ACC112 (cell line): ENCODE results near the gene RRP36.

ENCODE experiments used
- H2AFZ ChIP-seq: fragments of 200-600 bp; sonication (generic); one replicate; pipeline ENCODE4 v1.6.0; 2017; ENCODE audit warnings: antibody characterized with exemption, low read length; ENCODE audit not compliant: unreplicated experiment
- H3K27ac ChIP-seq: fragments of 200-600 bp; sonication (generic); 2 replicates; pipeline ENCODE4 v1.5.1; 2014; ENCODE audit warnings: low read depth, mild to moderate bottlenecking, antibody characterized with exemption, low read length, moderate library complexity
- H3K27me3 ChIP-seq: fragments of 200-600 bp; sonication (generic); 2 replicates; pipeline ENCODE4 v1.6.1; 2014; ENCODE audit warnings: mild to moderate bottlenecking, antibody characterized with exemption, low read length, moderate library complexity, mixed read lengths; ENCODE audit not compliant: insufficient read depth
- H3K36me3 ChIP-seq: fragments of 200-600 bp; sonication (generic); 2 replicates; pipeline ENCODE4 v1.6.1; 2016; ENCODE audit warnings: mild to moderate bottlenecking, antibody characterized with exemption, low read length, moderate library complexity, mixed read lengths; ENCODE audit not compliant: insufficient read depth
- H3K4me1 ChIP-seq: fragments of 200-600 bp; sonication (generic); one replicate; pipeline ENCODE4 v1.6.1; 2016; ENCODE audit warnings: low read length, mixed read lengths; ENCODE audit not compliant: insufficient read depth, unreplicated experiment, control insufficient read depth
- H3K4me3 ChIP-seq: fragments of 200-600 bp; sonication (generic); 2 replicates; pipeline ENCODE4 v1.5.1; 2014; ENCODE audit warnings: mild to moderate bottlenecking, low read depth, low read length
- H3K79me2 ChIP-seq: fragments of 200-600 bp; sonication (generic); one replicate; pipeline ENCODE4 v1.6.0; 2016; ENCODE audit warnings: low read length; ENCODE audit not compliant: control insufficient read depth, unreplicated experiment, insufficient read depth

RRP36 gene

GRCh38 chr6:43009124-43009523 lies 12.3 kb upstream of the RRP36 start:
- Histone ChIP-seq H3K27me3 (no peaks in the 10 kb centered on the region), H3K36me3 (peaks cover 8% of the 10 kb centered on the region), H2AFZ (no peak overlapping the region), H3K79me2 (peaks cover 17% of the 10 kb centered on the region), H3K4me3 (no peak overlapping the region), H3K27ac (no peak overlapping the region), H3K4me1 (peaks cover 13% of the 10 kb centered on the region)

GRCh38 chr6:43011207-43011606 lies 10.2 kb upstream of the RRP36 start:
- H3K4me3 ChIP-seq, result no peak overlapping the region
- H3K79me2 ChIP-seq, result peaks cover 37% of the 10 kb centered on the region
- H3K4me1 ChIP-seq, result peaks cover 22% of the 10 kb centered on the region
- H3K27ac ChIP-seq, result no peak overlapping the region
- no peaks in the 10 kb centered on the region for H3K27me3 ChIP-seq
- H3K36me3 ChIP-seq, result peaks cover 8% of the 10 kb centered on the region
- no peak overlapping the region for H2AFZ ChIP-seq

GRCh38 chr6:43012364-43012763 lies 9.1 kb upstream of the RRP36 start:
- Histone ChIP-seq H3K27me3 (no peaks in the 10 kb centered on the region), H3K79me2 (peaks cover 49% of the 10 kb centered on the region), H2AFZ (no peak overlapping the region), H3K36me3 (peaks cover 8% of the 10 kb centered on the region), H3K4me1 (peaks cover 28% of the 10 kb centered on the region), H3K27ac (no peak overlapping the region), H3K4me3 (peak overlapping the region; percentile 89)

GRCh38 chr6:43013097-43013842 lies 8.2 kb upstream of the RRP36 start:
- peaks cover 7% of the 10 kb centered on the region; the same call in 1 of the 2 replicates for H3K36me3 ChIP-seq
- no peaks in the 10 kb centered on the region for H3K27me3 ChIP-seq
- H3K79me2 ChIP-seq, result peaks cover 53% of the 10 kb centered on the region
- peak overlapping the region; percentile 16; the same call in 1 of the 2 replicates for H3K27ac ChIP-seq
- H2AFZ ChIP-seq, result peak overlapping the region; percentile 81
- H3K4me1 ChIP-seq, result peaks cover 28% of the 10 kb centered on the region
- peak overlapping the region; percentile 89 for H3K4me3 ChIP-seq

GRCh38 chr6:43013843-43014433 lies 7.5 kb upstream of the RRP36 start, which contains the start of the genes KLHDC3 and MEA1:
KLHDC3 (plus strand) TSS chr6:43014249; CDS start chr6:43017193, 2,944 bp downstream.
MEA1 (minus strand) TSS chr6:43013946; CDS start chr6:43013813, 133 bp downstream.
- peak within 1 kb of the TSS; percentile 64 for H3K27ac ChIP-seq
- H3K36me3 ChIP-seq, result peaks cover 2% of the 10 kb centered on the region; the same call in 1 of the 2 replicates
- peaks cover 53% of the 10 kb centered on the region for H3K79me2 ChIP-seq
- H3K4me1 ChIP-seq, result peaks cover 28% of the 10 kb centered on the region
- no peaks in the 10 kb centered on the region for H3K27me3 ChIP-seq
- peak within 1 kb of the TSS; percentile 89 for H3K4me3 ChIP-seq
- peak within 1 kb of the TSS; percentile 81 for H2AFZ ChIP-seq

- Histone ChIP-seq H3K79me2 (peaks cover 53% of the 10 kb centered on the region), H3K4me1 (peaks cover 28% of the 10 kb centered on the region), H3K36me3 (peaks cover 2% of the 10 kb centered on the region; the same call in 1 of the 2 replicates), H3K27ac (peak overlapping the region; percentile 64), H3K4me3 (peak overlapping the region; percentile 89), H3K27me3 (no peaks in the 10 kb centered on the region), H2AFZ (peak overlapping the region; percentile 23)
These were observed 7.0 kb upstream of the RRP36 start for GRCh38 chr6:43014434-43014909.

- Histone ChIP-seq H3K36me3 (no peaks in the 10 kb centered on the region; the same call in 1 of the 2 replicates), H3K27me3 (no peaks in the 10 kb centered on the region), H3K4me1 (peaks cover 34% of the 10 kb centered on the region), H3K79me2 (peaks cover 53% of the 10 kb centered on the region), H3K4me3 (no peak overlapping the region), H3K27ac (no peak overlapping the region), H2AFZ (no peak overlapping the region)
These were observed 5.1 kb upstream of the RRP36 start for GRCh38 chr6:43016176-43016942.

GRCh38 chr6:43016943-43017334 lies 4.5 kb upstream of the RRP36 start:
- H3K27ac ChIP-seq, result no peak overlapping the region
- no peaks in the 10 kb centered on the region; the same call in 1 of the 2 replicates for H3K36me3 ChIP-seq
- no peak overlapping the region for H3K4me3 ChIP-seq
- H3K27me3 ChIP-seq, result no peaks in the 10 kb centered on the region
- peaks cover 55% of the 10 kb centered on the region for H3K79me2 ChIP-seq
- peaks cover 29% of the 10 kb centered on the region for H3K4me1 ChIP-seq
- H2AFZ ChIP-seq, result no peak overlapping the region

GRCh38 chr6:43019152-43019551 lies 2.3 kb upstream of the RRP36 start:
- H3K36me3 ChIP-seq, result no peaks in the 10 kb centered on the region; the same call in 1 of the 2 replicates
- H3K27me3 ChIP-seq, result no peaks in the 10 kb centered on the region
- H3K79me2 ChIP-seq, result peaks cover 59% of the 10 kb centered on the region
- no peak overlapping the region for H2AFZ ChIP-seq
- peaks cover 24% of the 10 kb centered on the region for H3K4me1 ChIP-seq
- no peak overlapping the region for H3K4me3 ChIP-seq
- H3K27ac ChIP-seq, result no peak overlapping the region

GRCh38 chr6:43020052-43020705 lies 1.2 kb upstream of the RRP36 start:
- Histone ChIP-seq H2AFZ (no peak overlapping the region), H3K4me3 (no peak overlapping the region), H3K79me2 (peaks cover 58% of the 10 kb centered on the region), H3K4me1 (peaks cover 24% of the 10 kb centered on the region), H3K27me3 (no peaks in the 10 kb centered on the region), H3K27ac (peak overlapping the region; percentile 1; the same call in 1 of the 2 replicates), H3K36me3 (peaks cover 8% of the 10 kb centered on the region; the same call in 1 of the 2 replicates)
